Lower leg skin (tissue), 4 donors: ENCODE results near the gene WNK2. TPM values are rescaled to one million over a fixed set of nuclear protein-coding genes. Genes with fewer than 3 reads are reported as not detected.

ENCODE experiments used
- DNase-seq, 2 donors: peaks; one replicate each; pipeline ENCODE4 v3.0.0-alpha.2; 2019; ENCODE audit warnings: low spot score in 2 of 2
- H3K4me3 ChIP-seq: fragments of 200-600 bp; sonication (generic); 2 replicates; pipeline ENCODE4 v1.5.1; 2017; ENCODE audit warnings: mild to moderate bottlenecking, low read depth; ENCODE audit not compliant: poor library complexity, severe bottlenecking
- CTCF ChIP-seq, 3 donors: fragments of 450-650 bp; IDR thresholded peaks; one replicate each; pipeline ENCODE4 v1.5.1; 2016; ENCODE audit warnings: antibody characterized with exemption in 3 of 3, mild to moderate bottlenecking in 3 of 3, moderate library complexity in 2 of 3
- POLR2A ChIP-seq, 2 donors: fragments of 450-650 bp; IDR thresholded peaks; one replicate each; pipeline ENCODE4 v1.6.1; 2016 to 2017; ENCODE audit warnings: antibody characterized with exemption in 2 of 2, mild to moderate bottlenecking in 1 of 2, moderate library complexity in 1 of 2
- WGBS, 2 donors: methylation state at CpG; one replicate each; pipeline ENCODE4 v1.1.5; 2018; 5-methylcytosine and 5-hydroxymethylcytosine counted together
- intact Hi-C: fragments of 100-400 bp; cut with DNase I; formaldehyde crosslinking; loops from one replicate; pipeline ENCODE4 v1.15.0; 2023; ENCODE audit warnings: low total_unique reads
- total RNA-seq, 4 donors: library from RNA; depleted of rRNA; stranded (reverse); fragments of >200 nt; gene quantifications; one replicate each; pipeline ENCODE4 v1.1.0, GENCODE V29; 2016

WNK2 gene
- total RNA-seq, 4 donors from 2014 or later = 35.3 to 53.6 (median 42.6) TPM

GRCh38 chr9:93180938-93181337 lies 3.0 kb upstream of the WNK2 start:
- WGBS, 2 donors = 82 to 85% methylated on average over 1 of the region's 1 CpG
- intact Hi-C loops = no loop called here
- TF ChIP-seq POLR2A (IDR thresholded peaks at IDR 0.05) (no peak), CTCF (IDR thresholded peaks at IDR 0.05) (no peak)
- H3K4me3 ChIP-seq = no peak overlapping the region
- no peak for DNase-seq

GRCh38 chr9:93181672-93182435 lies 2.1 kb upstream of the WNK2 start:
- TF ChIP-seq POLR2A (IDR thresholded peaks at IDR 0.05) = no peak
- TF ChIP-seq CTCF (IDR thresholded peaks at IDR 0.05) = no peak
- intact Hi-C loops = no loop called here
- WGBS, 2 donors = 81 to 92% methylated on average over 5 of the region's 5 CpGs
- H3K4me3 ChIP-seq = no peak overlapping the region
- no peak for DNase-seq

- intact Hi-C loops = no loop called here
- DNase-seq = no peak
Observed at GRCh38 chr9:93182572-93182971, 1.4 kb upstream of the WNK2 start.

GRCh38 chr9:93183131-93183662 lies 742 bp upstream of the WNK2 start:
- no peak for DNase-seq
- WGBS, 2 donors = 82 to 83% methylated on average over 5 of the region's 5 CpGs
- no peak overlapping the region for H3K4me3 ChIP-seq
- intact Hi-C loops = no loop called here
- TF ChIP-seq CTCF (IDR thresholded peaks at IDR 0.05) (no peak), POLR2A (IDR thresholded peaks at IDR 0.05) (no peak)

More at GRCh38 chr9:93182572-93182971, 1.4 kb upstream of the WNK2 start:
- H3K4me3 ChIP-seq = no peak overlapping the region
- TF ChIP-seq CTCF (IDR thresholded peaks at IDR 0.05) = no peak
- TF ChIP-seq POLR2A (IDR thresholded peaks at IDR 0.05) = no peak
- WGBS, 2 donors = 79% methylated on average over 6 of the region's 6 CpGs

- peak overlapping the region; percentile 40 for H3K4me3 ChIP-seq
- WGBS, 2 donors = 0 to 8% methylated on average over 5 to 51 of the region's 97 CpGs
- no peak for DNase-seq
- intact Hi-C loops = no loop called here
- TF ChIP-seq CTCF (IDR thresholded peaks at IDR 0.05) (no peak), POLR2A (IDR thresholded peaks at IDR 0.05) (no peak)
Observed at GRCh38 chr9:93184432-93185265, 710 bp downstream of the WNK2 start.
